COLO668 (cell line): ENCODE measurements around the gene NKAIN2.
"Not testable (repeated sequence)": the region's sequence is repeated elsewhere in the genome, so short reads cannot be mapped to it uniquely, and the experiment has no call there.

Experiments used
- DNase-seq: peaks from one replicate; lab custom pipeline; 2025; ENCODE audit not compliant: unreplicated experiment; lab: John Stamatoyannopoulos, UW

The NKAIN2 gene

DNA sequence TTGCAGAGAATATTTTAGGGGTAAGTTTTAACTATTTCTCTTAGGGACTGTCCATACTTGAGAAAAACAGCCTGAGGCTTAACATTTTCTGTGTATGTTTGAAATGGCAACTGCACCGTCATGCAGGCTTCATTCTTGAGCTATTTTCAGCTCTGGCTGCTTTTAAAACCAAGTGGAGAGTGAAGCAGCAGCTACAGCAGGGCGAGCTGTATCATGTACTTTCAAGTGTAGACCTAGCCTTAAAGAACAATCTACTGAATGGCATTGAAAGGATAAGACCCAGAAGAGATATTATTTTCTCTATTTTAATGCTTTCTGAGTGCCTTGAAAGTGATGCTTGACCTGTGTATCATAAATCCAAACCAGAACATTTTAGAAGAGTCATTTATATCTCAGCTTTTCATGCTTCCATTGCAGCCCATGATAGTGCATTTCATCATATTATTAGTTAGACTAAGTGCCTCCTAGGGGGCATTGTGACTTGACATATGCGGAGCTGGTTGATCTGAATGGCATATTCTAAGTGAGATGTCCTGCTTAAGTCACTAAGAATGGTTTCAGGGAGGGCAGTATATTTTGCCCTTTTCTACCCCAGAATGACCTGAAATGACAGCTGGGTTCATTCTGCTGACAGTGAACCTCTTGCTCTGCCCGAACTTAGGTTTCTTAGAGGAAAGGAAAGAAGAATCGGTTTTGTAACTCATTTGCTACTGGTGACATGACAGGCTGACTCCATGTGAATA, 85.3 kb downstream of the NKAIN2 start:
- DNase-seq = no peak

DNA sequence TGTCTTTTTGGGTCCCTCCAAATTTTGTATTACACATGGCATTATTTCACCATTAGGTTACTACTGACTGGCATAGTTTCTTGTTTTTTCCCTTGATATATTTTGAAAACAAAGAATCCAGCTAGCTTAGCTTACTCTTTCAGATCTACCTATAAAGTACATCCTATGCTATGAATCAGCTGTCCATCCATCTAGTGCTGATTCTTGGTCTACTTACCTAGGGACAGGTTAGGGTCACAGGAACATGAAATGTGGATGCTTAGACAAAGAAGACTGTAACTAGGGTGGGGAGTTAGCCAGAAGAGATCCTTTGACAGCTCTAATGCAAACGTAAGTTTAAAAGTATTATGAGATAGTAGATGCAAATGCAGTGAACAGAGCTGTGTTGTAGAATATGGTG, 91.7 kb downstream of the NKAIN2 start:
- DNase-seq = no peak

GRCh38 chr6:123895806-123896205, 92.1 kb downstream of the NKAIN2 start:
- DNase-seq = no peak

DNA sequence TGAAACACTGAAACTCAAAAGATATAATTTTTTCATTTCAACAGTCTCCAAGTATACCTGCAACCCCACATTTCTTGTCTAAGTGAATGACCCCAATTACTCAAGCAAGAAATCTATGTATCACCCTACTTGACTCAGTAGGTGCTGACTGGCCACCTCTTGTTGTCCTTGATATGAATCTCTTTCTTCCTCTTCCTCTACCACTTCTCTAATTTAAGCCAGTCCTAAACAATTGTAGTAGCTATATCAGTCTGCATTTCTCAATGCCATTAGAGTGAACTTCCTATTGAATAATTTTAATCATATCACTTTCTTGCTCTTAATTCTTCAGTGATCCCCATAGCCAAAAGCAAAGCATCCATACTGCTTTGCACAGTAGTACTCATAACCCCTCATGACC, 93.2 kb downstream of the NKAIN2 start:
- DNase-seq = no peak

DNA sequence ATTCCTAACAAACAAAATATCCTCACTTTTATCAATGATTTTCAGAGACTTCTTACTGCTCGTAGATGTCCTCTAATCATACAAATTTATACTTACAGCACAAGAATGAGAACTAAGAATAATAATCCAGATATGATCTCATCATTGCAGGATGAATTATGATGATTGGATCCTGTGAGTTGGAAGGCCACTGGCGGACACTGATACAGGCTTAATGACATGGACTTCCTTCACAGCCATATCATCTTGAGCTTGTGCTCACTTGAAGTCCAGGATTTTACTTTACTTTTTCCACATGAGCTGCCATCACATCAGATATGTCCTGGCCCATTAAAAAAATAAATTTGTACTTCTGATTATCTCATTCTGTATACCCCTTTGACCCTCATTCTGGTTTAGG, 94.3 kb downstream of the NKAIN2 start:
- no peak for DNase-seq

DNA sequence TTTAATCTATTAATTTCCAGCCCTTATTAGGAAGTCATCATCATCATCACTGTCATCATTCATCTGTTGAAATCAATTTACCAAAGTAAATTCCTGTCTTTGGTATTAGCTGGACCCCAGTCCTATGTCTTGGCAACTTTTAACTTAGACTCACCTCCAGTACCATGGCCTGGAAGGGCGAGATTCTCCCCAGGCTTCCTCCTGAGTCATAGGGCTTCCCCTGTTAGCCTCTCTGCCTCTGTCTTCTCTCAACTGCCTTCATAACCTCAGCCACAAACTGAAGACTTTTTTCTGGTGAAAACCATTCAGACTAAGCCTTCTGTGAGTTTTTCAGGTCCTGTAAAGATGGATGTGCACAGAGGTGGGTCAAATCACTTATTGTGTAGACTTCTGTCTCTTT, 95.0 kb downstream of the NKAIN2 start:
- no peak for DNase-seq

DNA sequence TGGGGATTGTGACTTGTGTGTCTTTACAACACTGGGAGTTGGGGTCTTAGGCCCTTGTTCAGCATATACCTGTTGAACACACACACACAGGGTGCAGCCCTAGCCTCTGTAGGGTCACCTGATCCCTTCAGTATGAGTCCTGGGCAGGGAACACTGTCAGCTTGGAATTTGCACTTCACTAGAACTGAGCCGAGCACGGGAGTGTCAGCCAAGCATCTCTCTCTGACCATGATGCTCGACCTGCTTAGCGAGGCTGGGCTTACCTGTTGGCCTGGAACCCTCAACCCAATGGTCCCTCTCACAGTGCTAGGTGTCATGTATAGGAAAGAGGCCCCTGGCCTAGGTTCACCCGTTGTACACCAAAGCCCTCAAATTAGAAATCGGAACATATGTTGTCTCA, 96.1 kb downstream of the NKAIN2 start:
- no peak for DNase-seq

- DNase-seq = no peak
Measured at GRCh38 chr6:123901436-123901835, 97.8 kb downstream of the NKAIN2 start.

GRCh38 chr6:123902738-123903313, 99.2 kb downstream of the NKAIN2 start:
- no peak for DNase-seq

DNA sequence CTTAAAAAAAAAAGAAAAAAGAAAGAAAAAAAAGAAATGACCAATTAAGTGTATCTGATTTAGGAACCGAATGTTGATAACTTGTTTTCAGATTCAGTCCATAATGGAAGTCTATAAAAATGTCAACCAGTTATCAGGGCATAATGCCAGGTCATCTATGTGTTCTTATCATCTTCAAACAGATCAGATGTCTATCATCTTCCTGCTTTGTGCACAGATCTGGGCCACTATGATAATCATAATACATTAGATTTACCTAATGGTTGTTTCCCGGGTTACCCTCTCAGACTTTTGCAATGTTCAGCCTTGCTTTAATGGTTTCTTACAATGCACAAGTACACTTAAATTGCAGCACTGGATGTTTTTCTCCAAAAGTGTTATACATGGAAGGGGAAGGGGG, 100.6 kb downstream of the NKAIN2 start:
- DNase-seq = no peak

GRCh38 chr6:123908797-123909196, 105.1 kb downstream of the NKAIN2 start:
- DNase-seq = no peak

- DNase-seq = peak; percentile 8
Measured at GRCh38 chr6:123909989-123910388, 106.3 kb downstream of the NKAIN2 start.

DNA sequence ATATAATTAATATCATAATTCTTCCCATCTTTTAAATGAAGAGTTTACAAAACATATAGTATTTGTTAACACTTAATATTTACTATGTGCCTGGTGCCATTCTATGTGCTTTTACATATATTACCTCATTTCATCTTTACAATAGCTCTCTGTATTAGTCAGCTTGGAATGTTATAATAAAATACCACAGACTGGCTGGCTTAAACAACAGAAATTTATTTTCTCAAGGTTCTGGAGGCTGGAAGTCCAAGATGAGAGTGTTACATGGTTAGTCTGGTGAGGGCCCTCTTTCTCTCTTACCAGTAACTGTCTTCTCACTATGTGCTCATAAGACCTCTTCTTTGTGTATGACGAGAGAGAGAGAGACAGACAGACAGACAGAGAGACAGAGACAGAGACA, 110.2 kb downstream of the NKAIN2 start:
- no peak for DNase-seq

DNA sequence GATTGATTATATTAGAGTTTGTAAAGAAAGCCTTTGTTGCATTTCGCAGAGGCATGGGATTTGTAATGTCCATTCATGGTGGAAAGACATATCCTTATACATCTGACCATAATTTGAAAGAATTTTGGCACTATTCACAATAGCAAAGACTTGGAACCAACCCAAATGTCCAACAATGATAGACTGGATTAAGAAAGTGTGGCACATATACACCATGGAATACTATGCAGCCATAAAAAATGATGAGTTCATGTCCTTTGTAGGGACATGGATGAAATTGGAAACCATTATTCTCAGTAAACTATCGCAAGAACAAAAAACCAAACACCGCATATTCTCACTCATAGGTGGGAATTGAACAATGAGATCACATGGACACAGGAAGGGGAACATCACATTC, 119.7 kb downstream of the NKAIN2 start:
- DNase-seq = not testable (repeated sequence)

DNA sequence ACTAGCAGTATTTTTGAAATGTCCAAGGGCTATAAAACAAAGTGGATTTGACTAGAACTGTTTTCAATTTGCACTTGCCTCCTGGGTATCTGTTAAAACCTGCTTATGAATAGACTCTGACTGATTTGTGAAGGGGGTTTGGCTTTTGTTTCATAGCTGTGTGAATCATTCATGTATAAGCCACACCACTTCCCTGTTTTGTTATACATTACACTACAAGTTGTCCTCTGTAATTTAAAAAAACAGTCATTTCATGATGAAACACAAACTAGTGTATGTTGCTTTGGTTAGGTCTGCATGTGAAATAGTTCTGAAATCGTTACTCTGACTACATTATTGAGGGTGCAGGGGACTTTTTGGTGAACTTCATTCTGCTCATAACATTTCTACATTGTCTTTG, 121.7 kb downstream of the NKAIN2 start:
- DNase-seq = no peak

DNA sequence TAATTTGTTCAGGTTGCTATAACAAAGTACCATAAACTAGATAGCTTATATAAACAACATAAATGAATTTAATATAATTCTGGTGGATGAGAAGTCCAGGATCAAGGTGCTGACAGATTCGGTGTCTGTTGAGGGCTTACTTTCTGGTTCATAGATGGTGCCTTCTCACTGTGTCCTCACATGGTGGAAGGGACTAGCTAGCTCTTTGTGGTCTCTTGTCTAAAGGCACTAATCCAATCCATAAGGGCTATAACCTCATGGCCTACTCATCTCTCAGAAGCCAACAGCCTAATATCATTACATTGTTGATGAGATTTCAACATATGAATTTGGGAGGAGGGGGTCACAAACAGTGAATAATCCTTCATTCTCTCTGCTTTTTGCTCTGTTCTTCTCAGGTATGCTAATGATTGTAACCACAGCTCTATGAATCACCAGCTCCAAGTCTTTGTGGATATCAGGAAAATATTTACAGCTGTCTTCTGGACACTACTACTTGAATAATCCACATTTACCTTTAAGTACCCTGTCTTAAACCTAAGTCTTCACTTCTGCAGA, 122.3 kb downstream of the NKAIN2 start:
- DNase-seq = no peak

DNA sequence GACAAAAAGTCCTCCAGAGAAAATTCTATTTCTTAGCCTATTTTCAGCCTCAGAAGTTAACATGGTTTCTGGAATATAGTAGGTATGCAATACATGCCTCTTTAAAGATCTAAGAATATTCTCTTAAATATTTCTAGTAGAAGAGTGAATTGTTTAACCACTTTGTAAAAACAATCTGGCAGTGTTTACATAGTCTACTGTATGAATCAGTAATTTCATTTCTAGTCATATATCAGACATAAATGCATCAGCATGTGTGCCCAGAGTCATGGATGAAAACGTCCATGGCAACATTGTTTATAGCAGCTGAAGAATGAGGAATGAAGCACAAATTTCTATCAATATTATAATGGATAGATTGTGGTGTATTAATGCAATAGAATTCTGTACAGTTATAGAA, 124.9 kb downstream of the NKAIN2 start:
- DNase-seq = no peak

GRCh38 chr6:123931928-123932327, 128.3 kb downstream of the NKAIN2 start:
- no peak for DNase-seq

- DNase-seq = no peak
Measured at GRCh38 chr6:123940551-123940950, 136.9 kb downstream of the NKAIN2 start.

- no peak for DNase-seq
Measured at GRCh38 chr6:123941855-123942254, 138.2 kb downstream of the NKAIN2 start.

DNA sequence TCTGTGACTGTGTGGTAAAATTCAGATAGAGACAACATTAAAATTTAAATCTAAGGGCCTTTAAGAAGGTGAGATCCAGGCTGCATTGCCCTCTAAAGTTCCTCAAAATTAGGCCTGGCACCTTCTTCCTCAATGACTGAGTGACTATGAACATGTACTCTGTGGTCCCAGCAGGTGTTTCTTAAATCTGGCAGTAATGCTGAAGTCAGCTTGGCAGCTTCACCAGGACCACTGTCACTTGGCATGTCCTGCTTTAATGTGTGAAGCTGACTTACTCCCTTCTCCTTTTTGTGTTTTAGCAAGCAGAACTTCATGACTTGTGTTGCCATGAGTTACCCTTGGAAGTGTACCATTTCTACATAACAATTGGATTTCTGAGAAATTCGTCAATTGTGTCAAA, 141.7 kb downstream of the NKAIN2 start:
- no peak for DNase-seq

DNA sequence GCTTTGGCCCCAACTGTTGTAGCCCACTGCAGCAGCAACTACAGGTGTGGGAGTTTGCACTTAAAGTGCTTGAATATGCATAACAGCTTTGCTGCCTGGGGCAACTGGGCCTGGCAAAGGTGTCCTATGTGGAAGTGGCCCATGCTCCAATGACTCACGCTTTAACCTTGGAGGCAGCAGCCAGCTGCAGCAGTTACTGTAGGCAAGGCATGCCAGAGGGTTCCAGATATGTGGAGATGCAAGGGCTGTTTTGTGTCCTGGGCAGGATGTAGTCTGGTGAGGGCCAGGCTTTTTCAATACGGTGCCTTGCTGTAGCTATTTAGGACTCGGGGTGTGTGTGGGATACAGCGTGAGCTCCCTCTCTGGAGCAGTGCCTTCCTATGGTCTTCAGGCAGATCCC, 150.3 kb downstream of the NKAIN2 start:
- peak; percentile 61 for DNase-seq
